Lower lobe of right lung (tissue), 2 donors: ENCODE results near the gene PLPPR1. TPM values are rescaled to one million over a fixed set of nuclear protein-coding genes. Genes with fewer than 3 reads are reported as not detected.
A peak's percentile ranks its signal among the peaks of the same experiment; 100 is the strongest.

Experiments used
- ATAC-seq, 2 donors: fragments of 200-7000 bp; cut with Tn5 transposase; one replicate each; pipeline ENCODE4 v1.9.1; 2020 to 2022; ENCODE audit warnings: mild to moderate bottlenecking in 2 of 2, moderate library complexity in 2 of 2
- DNase-seq: peaks from one replicate; pipeline ENCODE4 v3.0.0-alpha.2; 2020
- H3K27ac ChIP-seq: fragments of 200-600 bp; one replicate; pipeline ENCODE4 v1.8.0; 2022
- H3K27me3 ChIP-seq: fragments of 200-600 bp; one replicate; pipeline ENCODE4 v1.8.0; 2022; ENCODE audit warnings: low read depth
- H3K36me3 ChIP-seq: fragments of 200-600 bp; one replicate; pipeline ENCODE4 v1.8.0; 2022; ENCODE audit warnings: mild to moderate bottlenecking
- H3K4me1 ChIP-seq: fragments of 200-600 bp; one replicate; pipeline ENCODE4 v1.8.0; 2022
- H3K4me3 ChIP-seq: fragments of 200-600 bp; one replicate; pipeline ENCODE4 v1.8.0; 2022; ENCODE audit warnings: mild to moderate bottlenecking
- H3K9me3 ChIP-seq: fragments of 200-600 bp; one replicate; pipeline ENCODE4 v1.8.0; 2022
- intact Hi-C: fragments of 100-400 bp; cut with DNase I; formaldehyde crosslinking; loops from one replicate; pipeline ENCODE4 v1.11.0; 2022
- total RNA-seq: library from RNA; stranded (reverse); fragmentation: NEBNext Ultra II Directional; extraction: Animal tissue kit (Norgen Biotek cat#: 25700); gene quantifications from one replicate; pipeline ENCODE4 v1.2.1, GENCODE V29; 2021
- TF ChIP-seq, protein P1 (sequence below): fragments of 200-600 bp; IDR thresholded peaks from one replicate; pipeline ENCODE4 v1.8.0; 2022; ENCODE audit warnings: antibody characterized with exemption, mild to moderate bottlenecking
- donor health status: DM: no; HTN: yes; CAD: no; lungs with severe emphysema.

The PLPPR1 gene
- total RNA-seq, 1 donor from 2014 or later, result 5.4 TPM

GRCh38 chr9:101336091-101336490 is 307.6 kb downstream of the PLPPR1 start:
- TF ChIP-seq, protein P1, sequence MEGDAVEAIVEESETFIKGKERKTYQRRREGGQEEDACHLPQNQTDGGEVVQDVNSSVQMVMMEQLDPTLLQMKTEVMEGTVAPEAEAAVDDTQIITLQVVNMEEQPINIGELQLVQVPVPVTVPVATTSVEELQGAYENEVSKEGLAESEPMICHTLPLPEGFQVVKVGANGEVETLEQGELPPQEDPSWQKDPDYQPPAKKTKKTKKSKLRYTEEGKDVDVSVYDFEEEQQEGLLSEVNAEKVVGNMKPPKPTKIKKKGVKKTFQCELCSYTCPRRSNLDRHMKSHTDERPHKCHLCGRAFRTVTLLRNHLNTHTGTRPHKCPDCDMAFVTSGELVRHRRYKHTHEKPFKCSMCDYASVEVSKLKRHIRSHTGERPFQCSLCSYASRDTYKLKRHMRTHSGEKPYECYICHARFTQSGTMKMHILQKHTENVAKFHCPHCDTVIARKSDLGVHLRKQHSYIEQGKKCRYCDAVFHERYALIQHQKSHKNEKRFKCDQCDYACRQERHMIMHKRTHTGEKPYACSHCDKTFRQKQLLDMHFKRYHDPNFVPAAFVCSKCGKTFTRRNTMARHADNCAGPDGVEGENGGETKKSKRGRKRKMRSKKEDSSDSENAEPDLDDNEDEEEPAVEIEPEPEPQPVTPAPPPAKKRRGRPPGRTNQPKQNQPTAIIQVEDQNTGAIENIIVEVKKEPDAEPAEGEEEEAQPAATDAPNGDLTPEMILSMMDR, result no peak
- no peaks in the 10 kb centered on the region for H3K27me3 ChIP-seq
- H3K9me3 ChIP-seq, result no peaks in the 10 kb centered on the region
- no peaks in the 10 kb centered on the region for H3K4me1 ChIP-seq
- no peak overlapping the region for H3K27ac ChIP-seq
- intact Hi-C loops, result no loop called here
- DNase-seq (no peak), ATAC-seq (no peak)
- no peaks in the 10 kb centered on the region for H3K36me3 ChIP-seq
- no peak overlapping the region for H3K4me3 ChIP-seq

DNA sequence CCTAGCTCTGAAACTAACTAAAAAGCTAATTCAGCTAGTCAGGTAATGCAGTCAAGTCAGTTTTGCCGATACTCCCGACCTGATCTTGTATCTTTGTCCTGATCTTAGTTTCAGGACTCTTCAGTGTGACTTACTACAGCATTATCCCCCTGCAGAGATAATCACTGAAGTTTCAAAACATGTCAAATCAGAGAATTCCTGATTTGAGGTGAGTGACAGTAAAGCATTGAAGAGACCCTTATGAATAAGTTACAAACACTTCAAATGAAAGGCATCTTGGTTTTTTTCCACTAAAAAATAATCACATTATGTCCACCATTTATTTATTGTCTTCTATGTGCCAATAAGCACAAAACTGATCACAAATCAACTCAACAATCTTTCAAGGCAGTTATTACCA is 308.7 kb downstream of the PLPPR1 start:
- TF ChIP-seq, protein P1, result no peak
- intact Hi-C loops, result no loop called here
- Histone ChIP-seq H3K4me3 (no peak overlapping the region), H3K4me1 (no peaks in the 10 kb centered on the region), H3K27me3 (no peaks in the 10 kb centered on the region), H3K9me3 (no peaks in the 10 kb centered on the region), H3K27ac (no peak overlapping the region), H3K36me3 (no peaks in the 10 kb centered on the region)
- DNase-seq (no peak), ATAC-seq (no peak)

- intact Hi-C loops, result no loop called here
- Histone ChIP-seq H3K4me3 (no peak overlapping the region), H3K27me3 (no peaks in the 10 kb centered on the region), H3K27ac (no peak overlapping the region), H3K36me3 (no peaks in the 10 kb centered on the region), H3K9me3 (no peaks in the 10 kb centered on the region), H3K4me1 (no peaks in the 10 kb centered on the region)
- DNase-seq, result no peak
- ATAC-seq, result no peak
- TF ChIP-seq, protein P1, result no peak
Measured at GRCh38 chr9:101341958-101342357, 313.4 kb downstream of the PLPPR1 start.

DNA sequence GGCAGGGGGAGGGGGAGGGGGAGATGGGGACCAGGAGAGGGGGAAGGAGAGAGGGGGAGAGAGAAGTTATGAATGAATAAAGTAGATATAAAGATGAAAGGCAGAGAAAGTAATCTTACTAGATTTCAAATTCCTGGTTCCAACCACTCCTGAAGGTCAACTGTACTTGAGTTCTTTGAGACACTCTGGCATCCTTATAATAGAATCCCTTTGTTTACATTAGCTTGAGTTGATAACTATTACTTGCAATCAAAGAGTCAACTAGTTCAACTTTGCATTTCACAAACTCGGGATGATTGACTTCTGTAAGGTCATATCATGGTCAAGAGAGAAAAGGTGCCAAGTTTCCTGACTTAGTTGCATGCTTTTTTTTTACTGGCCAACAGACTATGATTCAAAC is 314.1 kb downstream of the PLPPR1 start:
- Histone ChIP-seq H3K27me3 (no peaks in the 10 kb centered on the region), H3K36me3 (no peaks in the 10 kb centered on the region), H3K9me3 (no peaks in the 10 kb centered on the region), H3K4me3 (no peak overlapping the region), H3K27ac (no peak overlapping the region), H3K4me1 (no peaks in the 10 kb centered on the region)
- intact Hi-C loops, result no loop called here
- TF ChIP-seq, protein P1, result no peak
- DNase-seq (no peak), ATAC-seq (peak; percentile 27 to 74)

DNA sequence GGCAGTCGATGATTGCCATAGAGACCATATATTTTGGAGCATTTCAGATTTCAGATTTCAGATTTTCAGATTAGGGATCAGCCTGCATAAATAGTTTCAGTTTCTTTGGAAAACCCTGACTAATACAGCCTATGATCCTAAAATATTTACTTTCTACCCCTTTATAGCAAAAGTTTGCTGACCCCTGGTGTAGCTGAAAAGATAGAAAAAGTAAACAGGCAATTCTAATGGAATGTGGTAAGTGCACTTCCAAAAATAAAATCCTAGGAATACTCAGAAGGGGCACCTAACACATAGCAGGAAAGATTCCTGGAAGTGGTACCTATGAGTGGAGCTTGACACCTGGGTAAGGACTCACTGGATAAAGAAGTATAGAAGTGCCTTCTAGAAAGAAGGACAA is 321.8 kb downstream of the PLPPR1 start:
- no peak for ATAC-seq
- Histone ChIP-seq H3K27me3 (no peaks in the 10 kb centered on the region), H3K4me3 (no peak overlapping the region), H3K27ac (no peak overlapping the region), H3K9me3 (no peaks in the 10 kb centered on the region), H3K36me3 (no peaks in the 10 kb centered on the region), H3K4me1 (no peaks in the 10 kb centered on the region)
- intact Hi-C loops, result no loop called here
- TF ChIP-seq, protein P1, result no peak
- no peak for DNase-seq
